Common myeloid progenitor, CD34-positive (primary cell): Measurements from ENCODE around the gene SPP1.

ENCODE experiments used
- CTCF ChIA-PET: fragments of 350-600 bp; sonication (Branson Sonifier 250); formaldehyde crosslinking; loops from one replicate; lab custom pipeline; 2021; ENCODE audit warnings: antibody characterized with exemption; lab: Charles Lee
- POLR2A ChIA-PET: fragments of 350-600 bp; sonication (Branson Sonifier 250); formaldehyde crosslinking; loops from one replicate; lab custom pipeline; 2021; ENCODE audit warnings: antibody characterized with exemption; lab: Charles Lee
- DNase-seq, 3 donors: peaks; one replicate each; pipeline versions ENCODE4 v3.0.0 to v3.0.0-alpha.2; 2013
- H3K27ac ChIP-seq, 2 experiments: 1 replicate in 1 of 2; 2 replicates in 1 of 2; pipeline ENCODE4 v1.7.0; 2013; ENCODE audit warnings: inconsistent platforms in 2 of 2, low read length in 2 of 2, mild to moderate bottlenecking in 2 of 2, low read depth in 1 of 2, moderate library complexity in 1 of 2; ENCODE audit not compliant: severe bottlenecking in 2 of 2, insufficient read depth in 1 of 2, poor library complexity in 1 of 2
- H3K27me3 ChIP-seq, 5 experiments: replicated peaks in 2 of 5; 1 replicate in 3 of 5; 2 replicates in 2 of 5; pipeline versions ENCODE4 v1.6.1 to v1.7.0; 2013; ENCODE audit warnings: low read length in 4 of 5, mild to moderate bottlenecking in 2 of 5, moderate library complexity in 2 of 5, inconsistent platforms in 1 of 5; ENCODE audit not compliant: insufficient read depth in 5 of 5, control insufficient read depth in 4 of 5
- H3K36me3 ChIP-seq, 4 experiments: 1 replicate in 2 of 4; 2 replicates in 2 of 4; pipeline versions ENCODE4 v1.6.1 to v1.7.0; 2013; ENCODE audit warnings: low read length in 3 of 4, control low read depth in 1 of 4, mild to moderate bottlenecking in 1 of 4; ENCODE audit not compliant: control insufficient read depth in 4 of 4, insufficient read depth in 4 of 4
- H3K4me1 ChIP-seq, 4 experiments: 1 replicate in 3 of 4; 2 replicates in 1 of 4; pipeline versions ENCODE4 v1.6.1 to v1.7.1; 2013; ENCODE audit warnings: low read length in 3 of 4, mild to moderate bottlenecking in 3 of 4, control low read depth in 1 of 4, inconsistent platforms in 1 of 4, moderate library complexity in 1 of 4; ENCODE audit not compliant: control insufficient read depth in 4 of 4, insufficient read depth in 4 of 4; ENCODE audit errors: control extremely low read depth in 1 of 4
- H3K4me3 ChIP-seq, 7 experiments: 1 replicate in 4 of 7; 2 replicates in 3 of 7; pipeline versions ENCODE4 v1.5.1 to v1.7.0; 2013; ENCODE audit warnings: mild to moderate bottlenecking in 7 of 7, low read length in 6 of 7, moderate library complexity in 6 of 7, inconsistent platforms in 2 of 7, low read depth in 2 of 7, control low read depth in 1 of 7; ENCODE audit not compliant: insufficient read depth in 4 of 7, control insufficient read depth in 1 of 7; ENCODE audit errors: extremely low read depth in 1 of 7
- H3K9me3 ChIP-seq, 5 experiments: 1 replicate in 4 of 5; 2 replicates in 1 of 5; pipeline versions ENCODE4 v1.6.1 to v1.7.1; 2013; ENCODE audit warnings: low read length in 4 of 5, mild to moderate bottlenecking in 2 of 5, inconsistent platforms in 1 of 5, low read depth in 1 of 5, moderate library complexity in 1 of 5; ENCODE audit not compliant: control insufficient read depth in 4 of 5, insufficient read depth in 2 of 5; ENCODE audit errors: control extremely low read depth in 1 of 5
- WGBS: methylation state at CpG from one replicate; pipeline ENCODE4 v1.1.5; 2013; ENCODE audit not compliant: insufficient coverage; 5-methylcytosine and 5-hydroxymethylcytosine counted together

Gene SPP1

DNA sequence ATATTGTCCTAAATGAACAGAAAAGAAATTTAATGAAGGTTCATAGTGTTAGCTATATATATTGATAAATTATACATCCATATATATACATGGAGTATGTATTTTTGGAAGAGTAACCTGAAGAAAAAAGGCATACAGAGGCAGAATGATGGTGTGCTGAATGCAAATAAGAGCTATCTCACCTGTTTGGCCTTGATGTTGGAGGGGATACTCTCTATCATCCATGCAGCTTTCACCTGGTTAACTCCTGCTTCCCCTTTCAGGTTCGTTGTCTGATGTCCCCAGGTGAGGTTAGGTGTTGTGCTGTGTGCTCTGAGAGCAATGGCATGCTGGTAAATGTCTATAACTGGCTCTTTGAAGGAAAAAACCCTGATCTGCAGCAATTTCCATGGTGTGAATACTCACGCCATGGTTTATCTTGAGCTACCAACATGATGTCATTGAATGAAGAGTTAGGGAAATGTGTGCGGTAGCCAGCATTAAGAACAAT lies 31.8 kb upstream of the SPP1 start:
- H3K9me3 ChIP-seq: no peaks in the 10 kb centered on the region
- H3K27ac ChIP-seq: no peak overlapping the region
- WGBS: 100% methylated on average over 2 of the region's 3 CpGs
- POLR2A ChIA-PET: no interaction called here
- no peaks in the 10 kb centered on the region for H3K27me3 ChIP-seq
- H3K36me3 ChIP-seq: no peaks in the 10 kb centered on the region
- no peak overlapping the region for H3K4me3 ChIP-seq
- CTCF ChIA-PET: interaction anchor here (1.4 to 1.5 kb wide), 2 partner anchors 91 to 94 kb away, joined by 5 read pairs; no protein-coding TSS in a partner anchor
- DNase-seq: no peak
- no peaks in the 10 kb centered on the region for H3K4me1 ChIP-seq

DNA sequence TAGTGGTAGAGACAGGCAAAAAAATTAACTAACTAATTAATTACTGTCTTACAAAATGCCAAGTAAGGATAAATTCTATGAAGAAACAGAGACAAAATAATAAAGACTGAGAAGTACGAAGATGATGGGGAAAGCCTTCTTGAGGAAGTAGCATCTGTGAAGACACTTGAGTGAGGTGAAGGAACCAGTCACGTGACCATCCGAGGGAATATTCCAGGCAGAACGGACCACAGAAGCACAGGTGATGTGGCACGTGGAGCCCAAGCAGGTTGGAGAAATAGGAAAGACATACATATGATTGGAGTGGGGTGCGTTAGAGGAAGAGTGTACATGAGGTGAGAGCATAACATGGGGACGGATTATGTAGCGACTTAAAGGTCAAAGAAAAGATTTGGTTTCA lies 30.5 kb upstream of the SPP1 start:
- POLR2A ChIA-PET: no interaction called here
- DNase-seq: no peak
- 99% methylated on average over 8 of the region's 8 CpGs for WGBS

DNA sequence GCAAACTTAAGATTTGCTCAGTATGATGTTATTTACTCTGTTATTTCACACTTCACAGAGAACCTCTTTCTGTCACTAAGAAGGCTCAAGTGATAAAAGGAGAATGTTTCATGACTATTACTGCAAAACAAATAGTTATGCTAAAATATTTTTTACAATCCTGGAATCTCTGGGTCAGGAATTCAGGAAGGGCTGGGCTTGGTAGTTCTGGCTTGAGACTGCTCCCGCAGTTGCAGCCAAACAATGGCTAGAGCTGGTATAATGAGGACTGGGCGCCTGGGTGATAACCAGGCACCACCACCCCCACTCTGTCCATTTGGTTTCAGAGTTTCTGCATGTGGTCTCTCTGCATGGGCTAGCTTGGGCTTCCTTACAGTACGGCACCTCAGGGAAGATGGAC lies 28.7 kb upstream of the SPP1 start:
- Histone ChIP-seq H3K9me3 (no peaks in the 10 kb centered on the region), H3K4me1 (peaks cover 0 to 16% (median 5%) of the 10 kb centered on the region in 4 experiments), H3K27ac (no peak overlapping the region), H3K4me3 (no peak overlapping the region), H3K36me3 (no peaks in the 10 kb centered on the region), H3K27me3 (no peaks in the 10 kb centered on the region)
- WGBS: 100% methylated on average over 2 of the region's 3 CpGs
- ChIA-PET POLR2A (no interaction called here), CTCF (no interaction called here)
- no peak for DNase-seq

More for the DNA sequence above, 30.5 kb upstream of the SPP1 start:
- CTCF ChIA-PET: interaction anchor here (1.4 to 1.5 kb wide), 2 partner anchors 93 to 95 kb away, joined by 5 read pairs; no protein-coding TSS in a partner anchor
- no peaks in the 10 kb centered on the region for H3K9me3 ChIP-seq
- H3K4me1 ChIP-seq: peaks cover 0 to 4% (median under 1%) of the 10 kb centered on the region in 4 experiments
- no peak overlapping the region for H3K27ac ChIP-seq
- H3K4me3 ChIP-seq: no peak overlapping the region
- H3K27me3 ChIP-seq: no peaks in the 10 kb centered on the region
- H3K36me3 ChIP-seq: no peaks in the 10 kb centered on the region

DNA sequence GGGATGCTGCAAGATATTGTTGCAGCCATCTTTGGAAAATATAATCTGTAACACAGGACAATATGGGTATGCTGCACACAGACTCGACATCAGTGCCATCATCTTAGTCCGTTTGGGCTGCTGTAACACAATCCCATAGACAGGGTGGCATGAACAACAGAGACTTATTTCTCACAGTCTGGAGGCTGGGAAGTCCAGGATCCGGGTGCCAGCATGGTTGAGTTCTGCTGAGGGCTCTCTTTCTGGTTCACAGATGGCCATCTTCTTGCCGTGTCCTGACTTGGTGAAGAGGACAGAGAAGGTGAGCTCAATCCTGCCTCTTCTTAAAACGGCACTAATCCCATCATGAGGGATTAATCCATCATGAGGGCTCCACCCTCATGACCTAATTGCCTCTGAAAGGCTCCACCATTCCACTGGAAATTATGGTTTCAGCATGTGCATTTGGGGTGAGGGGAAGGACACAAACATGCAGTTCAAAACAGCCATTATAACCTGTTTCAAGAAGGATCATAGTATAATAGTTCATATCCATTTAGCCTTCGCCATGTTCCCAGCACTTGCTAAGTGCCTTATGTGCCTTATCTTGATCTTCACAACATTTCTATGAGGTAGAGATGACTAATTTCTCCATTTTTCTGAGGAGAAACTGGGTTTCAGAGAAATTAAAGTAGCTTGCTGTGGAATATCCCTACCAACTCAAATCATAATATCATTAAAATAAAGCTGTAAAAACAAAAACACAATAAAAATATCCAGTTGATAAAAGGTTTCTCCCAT lies 27.9 kb upstream of the SPP1 start:
- ChIA-PET POLR2A (no interaction called here), CTCF (interaction anchor here (0.7 kb wide), 1 partner anchor 24 kb away, joined by 3 read pairs; no protein-coding TSS in a partner anchor)
- 88% methylated on average over 5 of the region's 6 CpGs for WGBS
- Histone ChIP-seq H3K9me3 (no peaks in the 10 kb centered on the region), H3K27ac (no peak overlapping the region), H3K4me3 (no peak overlapping the region), H3K36me3 (no peaks in the 10 kb centered on the region), H3K27me3 (no peaks in the 10 kb centered on the region), H3K4me1 (peaks cover 0 to 19% (median 5%) of the 10 kb centered on the region in 4 experiments)
- no peak for DNase-seq

DNA sequence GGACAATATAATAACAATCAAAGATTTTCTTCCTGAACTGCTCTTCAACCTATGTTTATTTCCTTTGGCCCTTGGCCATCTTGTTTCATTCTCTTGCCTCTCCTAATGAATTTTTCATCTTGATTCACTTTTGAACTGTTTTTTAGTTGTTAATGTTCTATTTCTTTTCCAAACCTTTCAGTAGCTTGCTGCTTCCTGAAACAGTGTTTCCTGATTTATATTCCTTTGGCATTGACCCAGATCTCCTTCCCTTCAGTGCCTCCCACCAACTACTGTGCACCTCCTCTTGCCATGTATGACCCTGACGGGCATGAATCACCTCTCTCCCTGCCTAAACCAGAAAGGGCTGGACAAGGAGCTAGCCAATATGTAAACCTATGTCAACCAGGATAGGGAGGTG lies 25.6 kb upstream of the SPP1 start:
- no CpG with 5 or more reads among the region's 1 CpG for WGBS
- ChIA-PET POLR2A (no interaction called here), CTCF (interaction anchor here (0.8 to 1.0 kb wide), 3 partner anchors 23 to 100 kb away, joined by 3 to 4 read pairs (median 3); no protein-coding TSS in a partner anchor)
- peaks cover 4 to 40% (median 13%) of the 10 kb centered on the region in 4 experiments for H3K4me1 ChIP-seq
- peak in 2 of 3 donors; percentile 17 to 19 for DNase-seq
- no peaks in the 10 kb centered on the region for H3K9me3 ChIP-seq
- H3K4me3 ChIP-seq: no peak overlapping the region
- H3K27ac ChIP-seq: no peak overlapping the region
- H3K36me3 ChIP-seq: no peaks in the 10 kb centered on the region
- H3K27me3 ChIP-seq: no peaks in the 10 kb centered on the region

DNA sequence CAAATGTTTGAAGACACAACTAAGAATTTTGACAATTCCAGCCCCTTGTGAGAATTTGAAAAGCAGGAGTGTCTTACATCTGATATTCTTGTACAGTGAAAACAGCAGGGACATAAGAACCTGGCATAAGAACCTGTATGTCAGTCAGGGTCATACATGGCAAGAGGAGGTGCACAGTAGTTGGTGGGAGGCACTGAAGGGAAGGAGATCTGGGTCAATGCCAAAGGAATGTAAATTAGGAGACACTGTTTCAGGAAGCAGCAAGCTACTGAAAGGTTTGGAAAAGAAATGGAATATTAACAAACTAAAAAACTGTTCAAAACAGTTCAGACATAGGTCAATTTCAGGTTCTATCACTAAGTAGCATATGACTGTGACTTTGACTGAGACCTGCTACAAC lies 25.0 kb upstream of the SPP1 start:
- CTCF ChIA-PET: interaction anchor here (0.8 to 1.0 kb wide), 3 partner anchors 22 to 100 kb away, joined by 3 to 4 read pairs (median 3); no protein-coding TSS in a partner anchor
- H3K4me1 ChIP-seq: peaks cover 4 to 44% (median 13%) of the 10 kb centered on the region in 4 experiments
- H3K36me3 ChIP-seq: no peaks in the 10 kb centered on the region
- POLR2A ChIA-PET: no interaction called here
- DNase-seq: no peak
- no peak overlapping the region for H3K4me3 ChIP-seq
- H3K27ac ChIP-seq: no peak overlapping the region
- no peaks in the 10 kb centered on the region for H3K27me3 ChIP-seq
- H3K9me3 ChIP-seq: no peaks in the 10 kb centered on the region

DNA sequence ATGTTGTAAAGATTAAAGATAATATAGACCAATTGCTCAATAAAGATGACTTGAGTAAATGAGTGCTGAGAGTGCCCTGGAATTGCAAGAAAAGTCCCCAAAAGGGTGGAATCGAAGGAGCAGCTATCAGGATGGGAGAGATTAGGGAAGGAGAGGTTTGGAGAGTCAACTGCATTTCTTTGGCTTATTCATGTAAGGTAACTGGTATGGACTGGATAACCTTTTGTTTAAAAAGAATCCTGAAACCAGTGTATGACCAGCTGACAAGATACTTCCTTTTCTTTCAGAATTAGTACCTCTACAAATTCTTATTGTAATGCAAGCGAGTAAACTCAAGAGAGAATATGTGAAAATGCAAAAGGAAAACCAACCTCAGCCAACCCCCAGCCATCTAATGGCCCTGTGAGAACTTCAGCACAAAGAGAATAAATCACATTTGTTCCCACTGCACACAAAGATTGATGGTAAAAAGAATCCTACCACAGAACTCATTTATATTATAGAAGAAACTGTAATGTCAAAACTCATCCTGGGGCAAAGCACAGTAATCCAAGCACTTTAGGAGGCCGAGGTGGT lies 24.5 kb upstream of the SPP1 start:
- CTCF ChIA-PET: interaction anchor here (1.0 kb wide), 1 partner anchor 101 kb away, joined by 3 read pairs; no protein-coding TSS in a partner anchor
- Histone ChIP-seq H3K9me3 (no peaks in the 10 kb centered on the region), H3K4me1 (peaks cover 4 to 44% (median 13%) of the 10 kb centered on the region in 4 experiments), H3K27me3 (no peaks in the 10 kb centered on the region), H3K27ac (no peak overlapping the region), H3K4me3 (no peak overlapping the region), H3K36me3 (no peaks in the 10 kb centered on the region)
- no peak for DNase-seq
- POLR2A ChIA-PET: interaction anchor here (0.7 kb wide), 1 partner anchor 23 kb away, joined by 3 read pairs; no protein-coding TSS in a partner anchor
- 100% methylated on average over 2 of the region's 3 CpGs for WGBS
